Prostate gland (tissue), 2 donors: ENCODE measurements around the gene SP110. TPM values are rescaled to one million over a fixed set of nuclear protein-coding genes. Genes with fewer than 3 reads are reported as not detected.

Experiments
- DNase-seq: peaks from one replicate; pipeline ENCODE4 v3.0.0-alpha.2; 2019; ENCODE audit warnings: low spot score
- H3K27ac ChIP-seq, 2 donors: fragments of 200-600 bp; sonication (generic); 2 replicates each; pipeline ENCODE4 v1.5.1; 2017 to 2019
- H3K27me3 ChIP-seq: fragments of 200-600 bp; sonication (generic); replicated peaks from 2 replicates; pipeline ENCODE4 v1.5.1; 2019; ENCODE audit not compliant: insufficient read depth
- H3K36me3 ChIP-seq, 2 donors: fragments of 200-600 bp; sonication (generic); 1 replicate in 1 of 2; 2 replicates in 1 of 2; pipeline versions ENCODE4 v1.5.1 to v1.8.1; 2017 to 2019
- H3K4me1 ChIP-seq: fragments of 200-600 bp; sonication (generic); replicated peaks from 2 replicates; pipeline ENCODE4 v1.5.1; 2019
- H3K4me3 ChIP-seq, 2 donors: fragments of 200-600 bp; sonication (generic); 2 replicates each; pipeline ENCODE4 v1.5.1; 2017 to 2019
- H3K9me3 ChIP-seq: fragments of 200-600 bp; sonication (generic); 2 replicates; pipeline ENCODE4 v1.5.1; 2017
- CTCF ChIP-seq, 4 experiments: fragments of 200-600 bp in 2 of 4; fragments of 450-650 bp in 2 of 4; sonication (generic) in 2 of 4; IDR thresholded peaks; 1 replicate in 3 of 4; 2 replicates in 1 of 4; pipeline ENCODE4 v1.5.1; 2016 to 2019; ENCODE audit warnings: antibody characterized with exemption in 4 of 4, mild to moderate bottlenecking in 2 of 4, moderate library complexity in 2 of 4
- POLR2A ChIP-seq: fragments of 450-650 bp; IDR thresholded peaks from one replicate; pipeline ENCODE4 v1.6.1; 2016; ENCODE audit warnings: antibody characterized with exemption, mild to moderate bottlenecking
- POLR2AphosphoS5 ChIP-seq: sonication (generic); formaldehyde crosslinking; IDR thresholded peaks from one replicate; pipeline ENCODE4 v1.6.1; 2017; ENCODE audit warnings: antibody characterized with exemption
- WGBS: methylation state at CpG from one replicate; pipeline ENCODE4 v1.1.5; 2018; 5-methylcytosine and 5-hydroxymethylcytosine counted together
- intact Hi-C: fragments of 100-400 bp; cut with DNase I; formaldehyde crosslinking; loops from one replicate; pipeline ENCODE4 v1.14.2; 2022
- total RNA-seq, 2 donors: library from RNA; depleted of rRNA; stranded (reverse); fragments of >200 nt; gene quantifications; one replicate each; pipeline ENCODE4 v1.1.0, GENCODE V29; 2016

SP110 gene
- total RNA-seq, 2 donors from 2014 or later: 26.5 to 39.3 TPM

- Histone ChIP-seq H3K9me3 (no peaks in the 10 kb centered on the region), H3K4me1 (no peaks in the 10 kb centered on the region), H3K27me3 (no peaks in the 10 kb centered on the region), H3K4me3 (no peak overlapping the region), H3K36me3 (no peaks in the 10 kb centered on the region), H3K27ac (no peak overlapping the region)
- intact Hi-C loops: no loop called here
- DNase-seq: no peak
- WGBS: 65% methylated on average over 3 of the region's 3 CpGs
- no peak for TF ChIP-seq POLR2AphosphoS5
These were observed 14.4 kb upstream of the SP110 start for GRCh38 chr2:230234122-230234722.

GRCh38 chr2:230231251-230231650 is 11.5 kb upstream of the SP110 start:
- no peaks in the 10 kb centered on the region for H3K4me1 ChIP-seq
- H3K27ac ChIP-seq: no peak overlapping the region
- WGBS: 45% methylated on average over 3 of the region's 3 CpGs
- H3K27me3 ChIP-seq: no peaks in the 10 kb centered on the region
- H3K36me3 ChIP-seq: no peaks in the 10 kb centered on the region
- TF ChIP-seq POLR2AphosphoS5: no peak
- TF ChIP-seq POLR2A: no peak
- no peak for TF ChIP-seq CTCF (IDR thresholded peaks at IDR 0.05)
- intact Hi-C loops: no loop called here
- no peak for DNase-seq
- H3K9me3 ChIP-seq: no peaks in the 10 kb centered on the region
- no peak overlapping the region for H3K4me3 ChIP-seq

- H3K4me1 ChIP-seq: no peaks in the 10 kb centered on the region
- no peak for DNase-seq
- no peak overlapping the region for H3K4me3 ChIP-seq
- intact Hi-C loops: no loop called here
- H3K27me3 ChIP-seq: no peaks in the 10 kb centered on the region
- no peak for TF ChIP-seq POLR2A
- no peak for TF ChIP-seq POLR2AphosphoS5
- no peak for TF ChIP-seq CTCF (IDR thresholded peaks at IDR 0.05)
- WGBS: 91% methylated on average over 2 of the region's 2 CpGs
- no peak overlapping the region for H3K27ac ChIP-seq
- no peaks in the 10 kb centered on the region for H3K36me3 ChIP-seq
- no peaks in the 10 kb centered on the region for H3K9me3 ChIP-seq
These were observed 10.9 kb upstream of the SP110 start for GRCh38 chr2:230230496-230231200.

- intact Hi-C loops: no loop called here
- no peak for DNase-seq
- H3K27ac ChIP-seq: no peak overlapping the region
- H3K36me3 ChIP-seq: no peaks in the 10 kb centered on the region
- no peak overlapping the region for H3K4me3 ChIP-seq
- H3K9me3 ChIP-seq: no peaks in the 10 kb centered on the region
- no peak for TF ChIP-seq CTCF (IDR thresholded peaks at IDR 0.05)
- no peaks in the 10 kb centered on the region for H3K27me3 ChIP-seq
- WGBS: 100% methylated on average over 3 of the region's 3 CpGs
- no peaks in the 10 kb centered on the region for H3K4me1 ChIP-seq
These were observed 10.3 kb upstream of the SP110 start for GRCh38 chr2:230230087-230230486.

GRCh38 chr2:230227216-230227615 is 7.4 kb upstream of the SP110 start:
- Histone ChIP-seq H3K4me1 (no peaks in the 10 kb centered on the region), H3K36me3 (no peaks in the 10 kb centered on the region), H3K27ac (no peak overlapping the region), H3K4me3 (no peak overlapping the region), H3K27me3 (no peaks in the 10 kb centered on the region), H3K9me3 (no peaks in the 10 kb centered on the region)
- no peak for DNase-seq
- intact Hi-C loops: no loop called here
- TF ChIP-seq CTCF (IDR thresholded peaks at IDR 0.05): no peak
- TF ChIP-seq POLR2A: no peak
- no peak for TF ChIP-seq POLR2AphosphoS5
- WGBS: 95% methylated on average over 3 of the region's 3 CpGs
